GM12892 (cell line): ENCODE measurements around the gene SIK3.

ENCODE experiments used
- POLR2A ChIP-seq: IDR thresholded peaks from 2 replicates; pipeline ENCODE4 v1.6.1; 2011; ENCODE audit warnings: low read depth, low read length, control low read depth
- POLR2AphosphoS5 ChIP-seq: IDR thresholded peaks from 2 replicates; pipeline ENCODE4 v1.6.1; 2011; ENCODE audit warnings: low read depth, low read length, control low read depth
- TAF1 ChIP-seq: IDR thresholded peaks from 2 replicates; pipeline ENCODE4 v1.6.1; 2011; ENCODE audit warnings: low read depth, mild to moderate bottlenecking, control low read depth, low read length, borderline replicate concordance

GRCh38 chr11:116990811-116991210, 107.4 kb downstream of the SIK3 start:
- TF ChIP-seq POLR2A = no peak
- no peak for TF ChIP-seq TAF1
- TF ChIP-seq POLR2AphosphoS5 = no peak
